Right lobe of liver (tissue), 6 donors: ENCODE measurements around the gene PRDM16. TPM values are rescaled to one million over a fixed set of nuclear protein-coding genes. Genes with fewer than 3 reads are reported as not detected.

Experiments
- ATAC-seq, 4 donors: fragments of 200-7000 bp; cut with Tn5 transposase; one replicate each; pipeline ENCODE4 v1.9.1; 2020; ENCODE audit warnings: mild to moderate bottlenecking in 4 of 4, moderate library complexity in 4 of 4
- DNase-seq, 3 donors: peaks; one replicate each; pipeline ENCODE4 v3.0.0-alpha.2; 2020
- H3K27ac ChIP-seq, 3 donors: fragments of 200-600 bp; one replicate each; pipeline ENCODE4 v1.8.0; 2022
- H3K27me3 ChIP-seq, 2 donors: fragments of 200-600 bp; one replicate each; pipeline ENCODE4 v1.8.0; 2022
- H3K36me3 ChIP-seq, 4 donors: fragments of 200-600 bp; sonication (generic) in 1 of 4; one replicate each; pipeline versions ENCODE4 v1.5.1 to v1.8.0; 2017 to 2022; ENCODE audit warnings: control low read depth in 1 of 4
- H3K4me1 ChIP-seq, 4 donors: fragments of 200-600 bp; sonication (generic) in 1 of 4; one replicate each; pipeline versions ENCODE4 v1.5.1 to v1.8.0; 2017 to 2022; ENCODE audit warnings: control low read depth in 1 of 4
- H3K4me3 ChIP-seq, 3 donors: fragments of 200-600 bp; one replicate each; pipeline ENCODE4 v1.8.0; 2022
- H3K9me3 ChIP-seq, 4 donors: fragments of 200-600 bp; sonication (generic) in 1 of 4; one replicate each; pipeline versions ENCODE4 v1.5.1 to v1.8.0; 2017 to 2022; ENCODE audit warnings: control low read depth in 1 of 4
- CTCF ChIP-seq, 4 donors: fragments of 200-600 bp in 3 of 4; fragments of 450-650 bp in 1 of 4; IDR thresholded peaks; one replicate each; pipeline versions ENCODE4 v1.5.1 to v1.8.0; 2016 to 2022; ENCODE audit warnings: antibody characterized with exemption in 4 of 4, mild to moderate bottlenecking in 2 of 4
- POLR2A ChIP-seq: fragments of 450-650 bp; IDR thresholded peaks from one replicate; pipeline ENCODE4 v1.6.1; 2017; ENCODE audit warnings: antibody characterized with exemption, mild to moderate bottlenecking
- WGBS: methylation state at CpG from one replicate; pipeline ENCODE4 v1.1.6; 2018; ENCODE audit warnings: low coverage, low lambda C conversion rate; ENCODE audit not compliant: insufficient coverage; ENCODE audit errors: missing lambda C conversion rate; 5-methylcytosine and 5-hydroxymethylcytosine counted together
- intact Hi-C, 2 donors: fragments of 100-400 bp; cut with DNase I; formaldehyde crosslinking; loops; one replicate each; pipeline versions ENCODE4 v1.11.2 to v1.14.1; 2022
- total RNA-seq, 6 experiments: library from RNA; depleted of rRNA in 2 of 6; stranded (reverse); fragments of >200 nt in 2 of 6; fragmentation: NEBNext Ultra II Directional in 3 of 6; extraction: Animal tissue kit (Norgen Biotek cat#: 25700) in 3 of 6; gene quantifications; one replicate each; pipeline versions ENCODE4 v1.1.0 to v1.2.4, GENCODE V29; 2016 to 2023
- donor health status: DM: no; HTN: yes; CAD: no.
- donor health status: DM: no; HTN: no; CAD: no.
- donor health status: DM: no; HTN: no; CAD: no.
- donor health status: DM: no; HTN: yes; CAD: no.
- donor health status: DM: no; HTN: yes; CAD: no.

PRDM16 gene
- total RNA-seq, 6 experiments from 2014 or later = 0.06 to 0.75 (median 0.28) TPM

DNA sequence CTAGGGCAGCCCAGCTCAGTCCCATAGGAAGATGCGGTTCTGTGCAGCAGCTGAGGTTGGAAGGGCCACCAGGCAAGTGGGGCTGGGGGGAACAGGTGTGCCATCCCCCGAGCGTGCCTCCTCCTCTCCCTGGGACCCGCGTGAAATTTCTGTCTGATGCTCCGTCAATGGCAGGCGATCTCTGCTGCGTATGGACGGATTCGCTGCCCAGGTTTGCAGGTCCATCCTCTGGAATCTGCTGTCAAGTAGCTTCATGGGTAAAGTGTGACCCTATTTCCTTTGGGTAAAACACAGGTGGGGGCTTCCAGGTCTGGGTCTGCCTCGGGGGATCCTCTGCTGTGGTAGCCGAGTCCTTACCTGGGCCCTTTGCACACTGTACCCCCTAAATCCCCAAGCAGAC is 270.9 kb downstream of the PRDM16 start:
- TF ChIP-seq CTCF (IDR thresholded peaks at IDR 0.05) (no peak), POLR2A (no peak)
- DNase-seq (no peak), ATAC-seq (no peak)
- H3K36me3 ChIP-seq = no peaks in the 10 kb centered on the region
- H3K4me3 ChIP-seq = no peak overlapping the region
- no peaks in the 10 kb centered on the region for H3K9me3 ChIP-seq
- intact Hi-C loops = no loop called here
- no peak overlapping the region for H3K27ac ChIP-seq
- no CpG with 5 or more reads among the region's 12 CpGs for WGBS
- H3K4me1 ChIP-seq = no peaks in the 10 kb centered on the region
- no peaks in the 10 kb centered on the region for H3K27me3 ChIP-seq

- no peak for TF ChIP-seq POLR2A
- no peak for TF ChIP-seq CTCF (IDR thresholded peaks at IDR 0.05)
- H3K4me3 ChIP-seq = no peak overlapping the region
- no peaks in the 10 kb centered on the region for H3K4me1 ChIP-seq
- intact Hi-C loops = no loop called here
- 43% methylated on average over 10 of the region's 17 CpGs for WGBS
- no peak overlapping the region for H3K27ac ChIP-seq
- no peaks in the 10 kb centered on the region for H3K36me3 ChIP-seq
- H3K9me3 ChIP-seq = no peaks in the 10 kb centered on the region
- DNase-seq = no peak
- peak in 2 of 4 donors; percentile 12 to 26 for ATAC-seq
- H3K27me3 ChIP-seq = no peaks in the 10 kb centered on the region
Measured at GRCh38 chr1:3340548-3341235, 271.7 kb downstream of the PRDM16 start.

GRCh38 chr1:3341236-3341994 is 272.4 kb downstream of the PRDM16 start:
- Histone ChIP-seq H3K27me3 (no peaks in the 10 kb centered on the region), H3K9me3 (no peaks in the 10 kb centered on the region), H3K4me1 (no peaks in the 10 kb centered on the region), H3K36me3 (no peaks in the 10 kb centered on the region), H3K27ac (no peak overlapping the region), H3K4me3 (no peak overlapping the region)
- ATAC-seq = no peak
- intact Hi-C loops = no loop called here
- DNase-seq = no peak
- WGBS = 86% methylated on average over 15 of the region's 26 CpGs
- TF ChIP-seq POLR2A (no peak), CTCF (IDR thresholded peaks at IDR 0.05) (no peak)

DNA sequence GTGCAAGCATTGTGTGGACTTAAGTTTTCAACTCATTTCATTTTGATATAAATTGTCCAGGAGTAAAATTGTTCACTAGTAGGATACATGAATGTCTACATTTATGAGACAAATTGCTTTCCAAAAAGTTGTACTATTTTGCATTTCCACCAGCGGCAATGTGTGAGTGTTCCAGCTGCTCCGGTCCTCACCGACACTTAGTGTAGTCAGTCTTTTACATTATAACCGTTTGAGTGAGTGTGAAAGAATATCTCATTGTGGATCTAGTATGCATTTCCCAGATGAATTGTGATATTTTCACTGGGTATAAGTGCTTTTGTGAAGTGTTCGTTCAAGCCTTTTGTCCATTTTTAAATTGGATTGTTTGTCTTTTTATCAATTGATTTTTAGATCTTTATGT is 274.0 kb downstream of the PRDM16 start:
- TF ChIP-seq POLR2A = no peak
- no peak for TF ChIP-seq CTCF (IDR thresholded peaks at IDR 0.05)
- Histone ChIP-seq H3K27ac (no peak overlapping the region), H3K27me3 (no peaks in the 10 kb centered on the region), H3K4me3 (no peak overlapping the region), H3K4me1 (no peaks in the 10 kb centered on the region), H3K9me3 (no peaks in the 10 kb centered on the region), H3K36me3 (no peaks in the 10 kb centered on the region)
- WGBS = 65% methylated on average over 5 of the region's 5 CpGs
- intact Hi-C loops = no loop called here
- ATAC-seq (no peak), DNase-seq (no peak)
